Endodermal cell (in vitro differentiated cells): ENCODE data around the gene NANOS2. TPM values are rescaled to one million over a fixed set of nuclear protein-coding genes. Genes with fewer than 3 reads are reported as not detected.

Experiments
- DNase-seq: peaks from one replicate; pipeline ENCODE4 v3.0.0-alpha.2; 2017
- H3K27ac ChIP-seq: 2 replicates; pipeline ENCODE4 v1.5.1; 2013; ENCODE audit warnings: mild to moderate bottlenecking, low read depth, low read length, moderate library complexity
- H3K27me3 ChIP-seq: 2 replicates; pipeline ENCODE4 v1.6.1; 2013; ENCODE audit warnings: mild to moderate bottlenecking, low read length, moderate library complexity; ENCODE audit not compliant: insufficient read depth, control insufficient read depth, poor library complexity, severe bottlenecking
- H3K36me3 ChIP-seq: 2 replicates; pipeline ENCODE4 v1.7.0; 2013; ENCODE audit warnings: mild to moderate bottlenecking, low read length, moderate library complexity; ENCODE audit not compliant: control insufficient read depth, insufficient read depth
- H3K4me1 ChIP-seq: one replicate; pipeline ENCODE4 v1.7.0; 2013; ENCODE audit warnings: low read length; ENCODE audit not compliant: control insufficient read depth, insufficient read depth
- H3K4me3 ChIP-seq: 2 replicates; pipeline ENCODE4 v1.5.1; 2013; ENCODE audit warnings: mild to moderate bottlenecking, low read length, moderate library complexity
- H3K9ac ChIP-seq: 2 replicates; pipeline ENCODE4 v1.6.1; 2013; ENCODE audit warnings: mild to moderate bottlenecking, low read length, moderate library complexity; ENCODE audit not compliant: poor library complexity, severe bottlenecking; ENCODE audit errors: extremely low read depth
- H3K9me3 ChIP-seq: 2 replicates; pipeline ENCODE4 v1.6.1; 2013; ENCODE audit warnings: mild to moderate bottlenecking, low read length, moderate library complexity; ENCODE audit not compliant: control insufficient read depth
- H3K27ac Mint-ChIP-seq: 2 replicates; pipeline ENCODE4 v1.8.0; 2020; ENCODE audit warnings: mixed read lengths
- H3K27me3 Mint-ChIP-seq: 2 replicates; pipeline ENCODE4 v1.8.0; 2021; ENCODE audit warnings: mild to moderate bottlenecking, mixed read lengths; ENCODE audit not compliant: insufficient read depth
- H3K36me3 Mint-ChIP-seq: 2 replicates; pipeline ENCODE4 v1.8.0; 2020; ENCODE audit warnings: low read depth, mixed read lengths
- H3K4me1 Mint-ChIP-seq: 2 replicates; pipeline ENCODE4 v1.8.0; 2020; ENCODE audit warnings: mixed read lengths
- H3K4me3 Mint-ChIP-seq: 2 replicates; pipeline ENCODE4 v1.8.0; 2020; ENCODE audit warnings: mild to moderate bottlenecking, moderate library complexity, mixed read lengths
- H3K9me3 Mint-ChIP-seq: 2 replicates; pipeline ENCODE4 v1.8.0; 2020; ENCODE audit warnings: mild to moderate bottlenecking, mixed read lengths
- CTCF ChIP-seq: fragments of 200-600 bp; sonication (generic); conservative IDR thresholded peaks from 2 replicates; pipeline ENCODE4 v1.5.0; 2021; ENCODE audit warnings: antibody characterized with exemption, mild to moderate bottlenecking
- WGBS, 2 experiments: methylation state at CpG; one replicate each; pipeline versions ENCODE4 v1.1.5 to v1.1.7; 2013; ENCODE audit warnings: missing lambda C conversion rate in 2 of 2, mixed read lengths in 1 of 2; ENCODE audit not compliant: insufficient coverage in 1 of 2, insufficient read length in 1 of 2; 5-methylcytosine and 5-hydroxymethylcytosine counted together
- total RNA-seq, 2 donors: library from RNA; stranded (reverse); fragmentation: NEBNext Ultra II Directional in 1 of 2; extraction: Animal tissue kit (Norgen Biotek cat#: 25700) in 1 of 2; gene quantifications; 2 replicates in 1 of 2; 3 replicates in 1 of 2; pipeline ENCODE4 v1.2.1, GENCODE V29; 2021

Gene NANOS2
- total RNA-seq, 2 donors from 2014 or later, result not detected

- no peaks in the 10 kb centered on the region for H3K9me3 ChIP-seq
- peak overlapping the region; percentile 90 for H3K4me3 ChIP-seq
- TF ChIP-seq CTCF, result no peak
- peak overlapping the region; percentile 64 for H3K27ac ChIP-seq
- Mint-ChIP-seq H3K4me3 (peak overlapping the region; percentile 81), H3K27ac (peak overlapping the region; percentile 99), H3K9me3 (no peaks in the 10 kb centered on the region), H3K36me3 (peaks cover 4% of the 10 kb centered on the region), H3K4me1 (peaks cover 8% of the 10 kb centered on the region), H3K27me3 (no peaks in the 10 kb centered on the region)
- 65 to 68% methylated on average over 8 to 10 of the region's 10 CpGs for WGBS, 2 experiments
- H3K4me1 ChIP-seq, result peaks cover 3% of the 10 kb centered on the region
- no peak for DNase-seq
- H3K27me3 ChIP-seq, result no peaks in the 10 kb centered on the region
- peaks cover 3% of the 10 kb centered on the region for H3K36me3 ChIP-seq
- H3K9ac ChIP-seq, result peak overlapping the region; percentile 81
Measured at GRCh38 chr19:45887200-45887710, 27.3 kb downstream of the NANOS2 start.

GRCh38 chr19:45886427-45887199, 28.0 kb downstream of the NANOS2 start:
- H3K9me3 ChIP-seq, result no peaks in the 10 kb centered on the region
- H3K9ac ChIP-seq, result peak overlapping the region; percentile 81
- Mint-ChIP-seq H3K4me3 (peak overlapping the region; percentile 81), H3K9me3 (no peaks in the 10 kb centered on the region), H3K4me1 (peaks cover 11% of the 10 kb centered on the region), H3K27ac (peak overlapping the region; percentile 99), H3K27me3 (no peaks in the 10 kb centered on the region), H3K36me3 (peaks cover 4% of the 10 kb centered on the region)
- H3K4me3 ChIP-seq, result peak overlapping the region; percentile 90
- DNase-seq, result peak; percentile 96
- 1 to 11% methylated on average over 9 to 32 of the region's 32 CpGs for WGBS, 2 experiments
- TF ChIP-seq CTCF, result no peak
- peaks cover 3% of the 10 kb centered on the region for H3K36me3 ChIP-seq
- no peaks in the 10 kb centered on the region for H3K27me3 ChIP-seq
- H3K4me1 ChIP-seq, result peaks cover 3% of the 10 kb centered on the region
- H3K27ac ChIP-seq, result peak overlapping the region; percentile 68

GRCh38 chr19:45885556-45886426, 28.8 kb downstream of the NANOS2 start, which contains the start of gene IRF2BP1:
Gene IRF2BP1 (minus strand): TSS chr19:45886141. CDS start chr19:45885774, 367 bp downstream.
- Mint-ChIP-seq H3K27me3 (no peaks in the 10 kb centered on the region), H3K4me3 (peak within 1 kb of the TSS; percentile 81), H3K4me1 (peaks cover 20% of the 10 kb centered on the region), H3K27ac (peak within 1 kb of the TSS; percentile 99), H3K9me3 (no peaks in the 10 kb centered on the region), H3K36me3 (peaks cover 4% of the 10 kb centered on the region)
- H3K27ac ChIP-seq, result peak within 1 kb of the TSS; percentile 68
- DNase-seq, result peak; percentile 97
- H3K27me3 ChIP-seq, result no peaks in the 10 kb centered on the region
- H3K9ac ChIP-seq, result peak within 1 kb of the TSS; percentile 81
- peak within 1 kb of the TSS; percentile 90 for H3K4me3 ChIP-seq
- H3K9me3 ChIP-seq, result no peaks in the 10 kb centered on the region
- WGBS, 2 experiments, result 1 to 2% methylated on average over 9 to 107 of the region's 107 CpGs
- no peak for TF ChIP-seq CTCF
- peaks cover 6% of the 10 kb centered on the region for H3K4me1 ChIP-seq
- H3K36me3 ChIP-seq, result peaks cover 3% of the 10 kb centered on the region
